GM18499 (cell line): ENCODE measurements around the gene FAM240A.

ENCODE experiments used
- ATAC-seq: cut with Tn5 transposase; IDR thresholded peaks from one replicate; pipeline ENCODE4 v1.9.1; 2021; ENCODE audit warnings: moderate number of reproducible peaks; ENCODE audit not compliant: insufficient read depth, unreplicated experiment

The FAM240A gene

DNA sequence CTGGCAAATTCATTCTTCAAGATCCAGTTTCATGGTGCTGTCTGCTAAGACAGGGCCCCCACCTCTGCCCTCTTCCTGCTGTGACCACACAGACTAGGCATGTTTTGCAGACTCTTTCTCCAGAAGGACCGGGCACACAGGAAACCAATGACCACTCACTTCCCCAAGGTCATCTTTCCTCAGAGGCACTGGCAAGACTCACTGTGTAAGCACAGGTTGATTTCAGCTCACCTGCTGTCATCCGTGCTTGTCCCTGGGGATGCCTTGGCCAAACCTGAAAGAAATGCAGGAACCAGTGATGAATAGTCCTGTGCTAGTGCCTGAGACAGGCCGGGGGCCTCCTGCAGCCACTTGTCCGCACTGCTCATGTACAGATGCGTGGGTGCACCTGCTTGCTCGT is 47.7 kb downstream of the FAM240A start:
- no peak for ATAC-seq

DNA sequence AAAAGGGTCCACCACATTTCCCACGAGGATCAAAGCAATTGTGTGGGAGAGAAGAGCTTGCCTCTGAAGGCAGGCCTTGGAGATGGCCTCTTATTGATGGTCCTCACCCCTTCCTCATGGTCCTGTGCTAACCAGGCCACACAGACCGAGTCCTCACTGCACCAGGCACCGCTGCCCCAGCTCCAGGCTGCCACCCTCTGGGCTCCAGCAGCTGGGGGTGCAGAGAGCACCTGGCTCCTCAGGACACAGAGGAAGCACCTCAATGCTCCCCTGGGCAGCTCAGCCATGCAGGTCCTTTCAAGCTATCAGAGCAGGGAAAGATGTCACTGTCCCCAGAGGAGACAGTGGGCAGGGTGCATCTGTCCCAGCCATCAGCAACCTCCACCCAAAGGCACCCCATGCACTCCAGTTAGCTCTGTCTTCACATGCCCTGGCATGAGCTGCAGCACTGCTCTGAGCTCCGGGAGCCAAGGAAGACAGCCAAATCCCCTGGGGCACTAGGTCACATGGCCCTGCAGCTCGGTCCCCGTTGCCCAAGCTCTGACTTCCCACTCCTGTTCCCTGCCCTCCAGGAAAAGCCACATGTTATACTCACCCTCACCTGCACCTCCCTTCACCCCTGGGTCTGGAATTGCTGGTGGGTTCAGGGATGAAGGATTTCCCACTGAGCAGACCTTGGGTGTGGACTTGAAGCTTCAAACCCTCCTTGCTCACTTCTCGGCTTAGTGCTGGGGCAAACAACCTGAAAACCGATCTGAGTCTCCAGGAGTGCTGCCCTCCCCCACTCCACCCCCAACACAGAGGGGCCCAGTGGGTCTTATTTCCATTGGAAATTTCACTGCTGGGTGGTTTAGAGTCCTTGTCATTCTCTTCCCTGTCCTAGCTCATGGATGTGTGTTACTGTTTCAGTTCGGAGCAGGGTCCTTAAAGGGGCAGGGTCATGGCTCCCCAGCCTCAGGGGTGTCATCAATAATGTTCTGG is 48.5 kb downstream of the FAM240A start:
- no peak for ATAC-seq

GRCh38 chr3:46661776-46662766 is 49.7 kb downstream of the FAM240A start:
- ATAC-seq, result no peak

DNA sequence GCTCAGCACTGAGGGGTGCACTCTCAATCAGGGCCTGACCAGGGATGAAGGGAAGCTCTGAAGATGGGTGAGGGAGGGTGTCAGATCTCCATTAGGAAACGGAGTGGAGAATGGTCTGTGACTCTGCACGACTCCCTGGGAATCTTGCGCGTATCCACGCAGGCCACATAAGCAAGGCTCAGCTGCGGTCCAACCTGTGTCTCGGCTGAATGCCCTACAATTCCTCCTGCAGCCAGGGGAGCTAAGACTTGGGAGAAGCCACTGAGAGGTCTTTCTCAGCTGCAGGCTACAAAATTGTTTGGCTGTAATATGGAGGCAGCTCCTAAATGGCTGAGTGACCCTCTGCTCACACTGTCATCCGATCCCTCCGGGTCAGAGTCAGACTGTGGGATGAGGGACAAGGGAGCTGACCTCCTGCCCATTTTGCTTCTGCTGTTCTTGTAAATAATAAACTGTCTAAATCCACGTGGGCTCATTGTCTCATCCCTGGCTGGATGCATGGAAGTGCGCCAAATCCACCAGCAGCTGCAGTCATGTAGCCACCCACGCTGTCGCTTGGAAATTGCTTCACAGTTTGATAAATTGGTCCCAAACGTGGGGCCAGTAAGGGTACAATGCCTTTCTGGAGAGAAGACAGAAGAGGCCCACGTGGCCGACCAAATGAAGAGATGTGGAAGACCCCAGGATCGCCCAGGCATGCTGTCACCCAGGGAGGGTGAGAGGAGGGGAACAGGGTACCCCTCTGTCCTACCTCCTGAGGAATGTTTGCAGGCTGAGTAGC is 50.6 kb downstream of the FAM240A start:
- ATAC-seq, result no peak

GRCh38 chr3:46663591-46664135 is 51.3 kb downstream of the FAM240A start:
- ATAC-seq, result no peak

- no peak for ATAC-seq
Measured at GRCh38 chr3:46664188-46664970, 52.1 kb downstream of the FAM240A start.

GRCh38 chr3:46664971-46665762 is 52.8 kb downstream of the FAM240A start:
- no peak for ATAC-seq

- no peak for ATAC-seq
Measured at GRCh38 chr3:46665763-46666452, 53.6 kb downstream of the FAM240A start.

- ATAC-seq, result no peak
Measured at GRCh38 chr3:46666453-46666845, 54.1 kb downstream of the FAM240A start.

DNA sequence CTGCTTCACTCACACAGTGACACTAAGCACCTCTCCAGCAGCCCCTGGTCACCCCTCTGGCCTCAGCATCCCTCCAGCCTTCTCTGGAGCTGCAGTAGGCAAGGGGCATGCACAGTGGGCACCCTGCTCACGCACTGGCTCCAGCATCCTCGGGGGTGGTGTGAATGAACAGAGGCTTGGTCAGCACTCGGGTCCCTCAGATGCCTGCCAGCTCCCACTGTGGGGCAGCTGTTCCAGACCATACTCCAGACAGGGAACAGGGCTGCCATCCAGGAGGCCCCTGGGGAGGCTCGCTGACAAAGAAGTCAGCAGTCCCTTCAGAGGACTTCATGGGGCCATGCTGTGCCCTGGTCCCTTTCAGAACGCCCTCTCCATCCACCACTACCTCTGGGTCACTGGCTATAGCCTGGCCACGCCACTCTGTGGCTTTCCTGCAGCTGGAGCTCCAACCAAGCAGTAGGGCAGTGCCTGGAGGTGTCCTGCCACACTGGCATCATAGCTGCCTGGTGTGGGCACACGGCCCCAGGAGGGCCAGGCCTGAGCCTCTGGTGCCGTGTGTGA is 54.8 kb downstream of the FAM240A start:
- no peak for ATAC-seq

DNA sequence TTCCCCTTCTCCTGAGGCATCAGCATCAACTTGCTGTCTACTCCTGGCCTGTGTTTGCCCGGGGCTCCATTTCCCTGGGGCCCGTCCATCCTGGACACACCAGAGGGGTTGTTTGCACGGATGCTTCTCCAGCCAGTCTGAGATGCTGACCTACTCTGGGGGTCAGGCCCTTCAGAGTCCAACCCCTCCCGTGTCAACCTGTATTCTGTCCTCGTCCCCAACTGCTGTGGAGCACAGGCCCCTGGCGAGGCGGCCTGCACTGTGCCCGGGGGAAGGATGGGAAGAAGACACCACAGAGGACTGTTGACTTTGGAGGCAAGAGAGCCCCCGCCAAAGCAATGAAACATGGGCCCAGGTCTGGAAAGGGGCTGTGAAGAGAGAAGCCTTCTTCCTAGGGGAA is 55.3 kb downstream of the FAM240A start:
- no peak for ATAC-seq

GRCh38 chr3:46668116-46668515 is 55.8 kb downstream of the FAM240A start:
- no peak for ATAC-seq

DNA sequence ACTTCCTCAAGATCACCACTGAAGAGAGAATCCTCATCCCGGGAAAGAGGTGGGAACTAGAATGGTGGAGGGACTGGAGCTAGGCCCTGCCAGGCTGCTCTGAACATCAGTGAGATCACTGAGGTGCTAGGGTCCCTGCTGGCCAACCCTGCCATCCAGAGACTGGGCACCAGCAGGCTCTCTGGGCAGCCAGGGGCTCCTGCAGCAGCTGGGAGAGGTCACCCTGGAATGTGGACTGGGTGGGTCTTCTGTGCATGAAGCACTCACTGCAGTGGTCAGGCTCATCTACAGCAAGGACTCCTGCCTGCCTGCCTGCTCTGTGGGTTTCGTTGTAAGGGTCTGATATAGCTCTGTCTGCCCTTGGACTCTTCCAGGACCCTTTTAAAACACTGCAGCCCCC is 56.3 kb downstream of the FAM240A start:
- no peak for ATAC-seq

GRCh38 chr3:46669191-46669999 is 57.1 kb downstream of the FAM240A start:
- ATAC-seq, result no peak

- ATAC-seq, result no peak
Measured at GRCh38 chr3:46670000-46670890, 57.9 kb downstream of the FAM240A start.
